Measurements from ENCODE around the gene RHOT2.

GRCh38 chr16:672371-672770, 4.4 kb downstream of the RHOT2 start:
- TF ChIP-seq POLR2A (IDR thresholded peaks at IDR 0.05), result no peak
- no peak for TF ChIP-seq CTCF (IDR thresholded peaks at IDR 0.05)

All from Peyer's patch (tissue), 4 donors.